Endometrial microvascular endothelial cells (primary cell): Measurements from ENCODE around the gene YY1AP1. TPM values are rescaled to one million over a fixed set of nuclear protein-coding genes. Genes with fewer than 3 reads are reported as not detected.
"Not testable (repeated sequence)": the region's sequence is repeated elsewhere in the genome, so short reads cannot be mapped to it uniquely, and the experiment has no call there.

Experiments used
- in situ Hi-C: cut with HindIII; loops from 2 replicates; pipeline ENCODE4 v1.10.0; 2017; ENCODE audit warnings: low sequenced_read_pairs, low pct_unique_long_range_greater_than_20kb; ENCODE audit errors: inconsistent ontology term
- total RNA-seq: library from RNA; depleted of rRNA; stranded (reverse); fragments of >200 nt; gene quantifications from one replicate; pipeline ENCODE4 v1.2.3, GENCODE V29; 2015; ENCODE audit errors: inconsistent ontology term

The YY1AP1 gene
- total RNA-seq = 28.0 TPM

DNA sequence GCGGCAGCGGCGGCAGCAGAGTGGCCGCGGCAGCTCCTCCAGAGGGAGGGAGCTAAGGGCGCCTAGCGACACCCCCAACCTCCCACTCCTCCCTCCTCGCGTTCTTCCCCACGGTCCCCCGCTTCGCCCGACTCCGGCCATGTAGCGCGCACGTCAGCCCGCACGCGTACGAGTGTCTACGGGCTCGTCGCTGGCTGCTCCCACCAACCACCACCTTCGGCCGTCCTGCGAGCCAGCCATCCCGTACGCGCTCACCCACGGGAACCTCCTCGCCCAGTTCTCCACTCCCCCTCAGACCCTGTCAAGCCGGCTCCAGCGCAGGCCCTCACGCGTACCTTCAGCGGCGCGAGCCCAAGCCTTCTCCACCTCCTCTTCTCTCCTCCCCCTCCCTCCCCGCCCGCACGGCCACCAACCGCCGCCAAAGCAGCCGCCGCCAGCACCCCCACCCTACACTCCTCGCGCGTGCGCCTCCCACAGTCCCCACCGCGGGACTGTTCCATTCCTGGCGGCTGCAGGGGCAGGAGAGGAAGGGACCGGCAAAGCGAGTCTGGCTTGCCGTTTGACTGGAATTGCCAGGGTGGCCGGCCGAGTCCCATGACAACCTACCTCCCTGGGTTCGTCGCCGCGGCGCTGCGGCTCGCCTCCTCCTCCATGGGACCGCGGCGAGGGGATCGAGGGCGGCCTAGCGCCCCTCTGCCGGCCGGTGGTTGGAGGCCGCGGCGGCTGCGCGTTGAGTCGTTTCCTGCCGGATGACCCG lies at the start of gene YY1AP1:
Gene YY1AP1 (minus strand): TSS at position 451 of the 757 bp plus-strand sequence. CDS start 8,338 bp downstream, outside the sequence.
- in situ Hi-C loops = no loop called here

DNA sequence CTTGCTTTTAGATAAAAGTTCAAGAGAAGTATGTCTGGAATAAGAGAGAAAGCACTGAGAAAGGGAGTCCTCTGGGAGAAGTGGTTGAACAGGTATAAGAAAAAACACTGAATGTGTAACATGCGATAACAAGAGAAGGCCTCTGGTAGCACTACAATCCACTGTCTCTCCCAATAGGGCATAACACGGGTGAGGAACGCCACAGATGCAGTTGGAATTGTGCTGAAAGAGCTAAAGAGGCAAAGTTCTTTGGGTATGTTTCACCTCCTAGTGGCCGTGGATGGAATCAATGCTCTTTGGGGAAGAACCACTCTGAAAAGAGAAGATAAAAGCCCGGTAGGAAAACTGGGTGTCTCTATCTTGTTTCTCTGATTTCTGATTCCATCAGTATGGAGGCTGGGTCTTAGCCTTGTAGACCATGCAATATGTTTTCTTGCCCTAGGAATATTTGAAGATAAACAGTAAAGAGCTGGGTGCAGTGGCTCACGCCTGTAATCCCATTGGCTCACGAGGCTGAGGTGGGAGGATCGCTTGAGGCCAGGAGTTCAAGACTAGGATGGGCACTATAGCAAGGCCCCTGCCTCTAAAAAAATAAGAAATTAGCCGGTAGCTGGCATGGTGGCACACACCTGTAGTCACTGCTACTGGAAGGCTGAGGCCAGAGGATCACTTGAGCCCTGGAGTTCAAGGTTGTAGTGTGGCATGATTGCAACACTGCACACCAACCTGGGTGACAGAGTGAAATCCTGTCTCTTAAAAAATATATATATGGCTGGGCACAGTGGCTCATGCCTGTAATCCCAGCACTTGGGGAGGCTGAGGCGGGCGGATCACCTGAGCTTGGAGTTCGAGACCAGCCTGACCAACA lies 40.7 kb upstream of the YY1AP1 start:
- in situ Hi-C loops = no loop called here

DNA sequence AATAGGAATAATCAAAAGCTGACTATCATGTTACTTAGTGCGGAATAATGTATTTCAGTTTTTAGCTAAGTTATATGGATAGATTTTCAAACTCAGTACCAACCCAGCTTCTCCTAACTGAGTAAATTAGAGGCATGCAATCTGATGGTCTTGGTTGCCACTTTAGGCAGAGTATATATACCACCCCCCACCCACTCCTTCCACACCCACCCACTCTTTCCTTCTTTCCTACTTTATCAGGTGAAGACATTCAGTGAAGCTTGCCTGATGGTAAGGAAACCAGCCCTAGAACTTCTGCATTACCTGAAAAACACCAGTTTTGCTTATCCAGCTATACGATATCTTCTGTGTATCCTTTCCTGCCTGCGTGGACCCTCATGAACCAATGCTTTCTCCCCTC lies 36.6 kb upstream of the YY1AP1 start:
- in situ Hi-C loops = no loop called here

DNA sequence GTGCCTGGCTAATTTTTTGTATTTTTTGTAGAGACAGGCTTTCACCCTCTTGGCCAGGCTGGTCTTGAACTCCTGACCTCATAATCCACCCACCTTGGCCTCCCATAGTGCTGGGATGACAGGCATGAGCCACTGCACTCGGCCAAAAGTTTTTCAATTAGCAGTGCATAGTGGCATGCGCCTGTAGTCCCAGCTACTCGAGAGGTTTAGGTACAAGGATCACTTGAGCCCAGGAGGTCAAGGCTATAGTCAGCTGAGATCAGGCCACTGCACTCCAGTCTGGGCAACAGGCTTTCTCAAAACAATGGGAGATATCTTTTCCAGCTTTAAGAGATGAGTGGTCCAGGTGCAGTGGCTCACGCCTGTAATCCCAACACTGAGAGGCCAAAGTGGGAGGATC lies 31.1 kb upstream of the YY1AP1 start:
- in situ Hi-C loops = no loop called here

DNA sequence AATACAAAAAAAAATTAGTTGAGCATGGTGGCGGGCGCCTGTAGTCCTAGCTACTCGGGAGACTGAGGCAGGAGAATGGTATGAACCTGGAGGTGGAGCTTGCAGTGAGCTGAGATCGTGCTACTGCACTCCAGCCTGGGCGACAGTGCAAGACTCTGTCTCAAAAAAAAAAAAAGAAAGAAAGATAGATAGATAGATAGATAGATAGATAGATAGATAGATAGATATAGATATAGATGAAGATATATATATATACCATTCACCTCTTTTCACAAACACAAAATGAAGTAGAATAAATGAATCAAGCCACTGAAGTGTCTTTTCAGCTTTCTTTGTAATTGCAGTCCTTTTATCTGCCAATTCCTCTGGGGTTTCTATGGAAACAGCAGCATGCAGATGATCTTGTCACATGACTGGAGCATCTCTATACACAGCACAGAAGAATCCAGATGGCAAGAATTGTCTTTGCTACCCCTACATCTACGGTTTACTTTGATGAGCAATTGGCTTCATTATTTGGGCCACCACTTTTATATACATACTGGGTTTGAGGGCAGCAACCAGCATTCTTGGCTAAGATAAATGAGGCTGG lies 30.0 kb upstream of the YY1AP1 start:
- in situ Hi-C loops = not testable (repeated sequence)

- in situ Hi-C loops = no loop called here
These were observed 28.5 kb upstream of the YY1AP1 start for GRCh38 chr1:155717041-155717440.

DNA sequence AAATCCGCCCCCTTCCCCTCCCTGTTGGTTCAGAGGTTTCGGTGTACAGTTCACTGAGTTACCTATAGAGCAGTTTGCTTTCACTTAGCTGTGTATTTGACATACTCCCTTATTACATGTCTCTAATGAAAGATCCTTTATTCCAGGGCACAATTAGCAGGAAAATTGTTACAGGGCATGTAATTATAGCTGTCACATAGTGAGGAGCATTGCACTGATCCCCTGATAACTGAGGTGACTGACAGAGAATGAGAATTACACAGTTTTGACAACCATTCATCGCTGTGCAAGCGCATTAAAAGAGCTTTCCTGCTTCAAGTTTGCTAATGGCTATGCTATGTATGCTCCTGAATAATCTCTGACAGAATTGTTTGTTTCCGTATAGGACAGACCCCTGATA lies 27.2 kb upstream of the YY1AP1 start:
- in situ Hi-C loops = no loop called here

DNA sequence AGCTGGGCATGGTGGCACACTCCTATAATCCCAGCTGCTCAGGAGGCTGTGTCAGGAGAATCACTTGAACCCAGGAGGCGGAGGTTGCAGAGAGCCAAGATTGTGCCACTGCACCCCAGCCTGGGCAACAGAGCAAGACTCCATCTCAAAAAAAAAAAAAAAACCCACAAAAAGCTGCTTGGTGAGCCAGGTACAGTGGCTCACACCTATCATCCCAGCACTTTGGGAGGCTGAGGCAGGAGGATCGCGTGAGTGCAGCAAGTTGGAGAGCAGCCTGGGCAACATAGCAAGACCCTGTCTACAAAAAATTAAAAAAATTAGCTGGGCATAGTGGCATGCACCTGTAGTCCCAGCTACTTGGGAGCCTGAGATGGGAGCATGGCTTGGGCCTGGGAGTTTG lies 26.5 kb upstream of the YY1AP1 start:
- in situ Hi-C loops = not testable (repeated sequence)

DNA sequence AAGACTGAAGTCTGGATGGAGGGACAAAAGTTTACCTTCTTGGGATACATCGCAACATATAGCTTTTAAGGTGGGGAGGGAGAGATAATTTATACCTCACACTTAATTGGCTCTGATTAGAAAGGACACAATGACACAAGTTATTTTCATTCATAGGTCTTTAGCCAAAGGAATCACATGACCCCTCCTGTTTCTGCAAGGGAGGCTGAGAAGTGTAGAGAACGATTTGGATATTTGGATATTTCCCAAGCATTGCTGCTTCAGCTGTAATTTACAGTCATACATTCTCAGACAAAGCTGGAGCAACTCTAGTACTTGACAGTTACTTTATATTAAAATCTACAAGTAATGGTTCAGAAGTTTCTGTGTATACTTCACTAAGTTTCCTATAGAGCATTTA lies 24.5 kb upstream of the YY1AP1 start:
- in situ Hi-C loops = no loop called here

DNA sequence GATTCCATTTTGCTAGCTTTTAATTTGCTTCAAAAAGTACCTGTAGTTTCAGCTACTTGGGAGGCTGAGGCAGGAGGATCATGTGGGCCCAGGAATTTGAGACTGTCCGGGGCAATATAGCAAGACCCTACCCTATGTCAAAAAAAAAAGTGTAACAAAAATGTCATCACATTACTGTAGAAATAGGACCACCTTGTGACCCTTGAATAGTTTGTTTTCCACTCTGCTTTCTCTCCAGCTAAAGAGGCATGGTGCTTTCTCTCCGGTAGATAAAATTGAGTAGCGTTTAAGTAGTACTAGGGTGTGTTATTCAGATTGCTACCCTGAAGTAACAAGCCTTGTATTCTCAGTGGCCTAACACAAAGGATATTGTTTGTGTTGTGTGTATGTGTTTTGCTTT lies 24.1 kb upstream of the YY1AP1 start:
- in situ Hi-C loops = not testable (repeated sequence)

DNA sequence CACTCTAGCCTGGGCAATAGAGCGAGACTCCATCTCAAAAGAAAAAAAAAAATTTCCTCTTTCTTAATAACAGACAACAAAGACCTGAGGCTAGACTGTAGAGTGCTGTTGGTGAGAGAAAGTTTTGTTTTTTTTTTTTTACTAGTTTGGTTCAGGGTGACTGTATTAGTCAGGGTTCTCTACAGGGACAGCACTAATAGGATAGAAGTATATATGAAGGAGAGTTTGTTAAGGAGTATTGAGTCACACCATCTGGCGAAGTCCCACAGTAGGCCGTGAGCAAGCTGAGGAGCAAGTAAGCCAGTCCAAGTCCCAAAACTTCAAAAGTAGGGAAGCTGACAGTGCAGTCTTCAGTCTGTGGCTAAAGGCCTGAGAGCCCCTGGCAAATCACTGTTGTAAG lies 22.9 kb upstream of the YY1AP1 start:
- in situ Hi-C loops = not testable (repeated sequence)

GRCh38 chr1:155709391-155709790 lies 20.8 kb upstream of the YY1AP1 start:
- in situ Hi-C loops = no loop called here

GRCh38 chr1:155706139-155706538 lies 17.6 kb upstream of the YY1AP1 start:
- in situ Hi-C loops = no loop called here

DNA sequence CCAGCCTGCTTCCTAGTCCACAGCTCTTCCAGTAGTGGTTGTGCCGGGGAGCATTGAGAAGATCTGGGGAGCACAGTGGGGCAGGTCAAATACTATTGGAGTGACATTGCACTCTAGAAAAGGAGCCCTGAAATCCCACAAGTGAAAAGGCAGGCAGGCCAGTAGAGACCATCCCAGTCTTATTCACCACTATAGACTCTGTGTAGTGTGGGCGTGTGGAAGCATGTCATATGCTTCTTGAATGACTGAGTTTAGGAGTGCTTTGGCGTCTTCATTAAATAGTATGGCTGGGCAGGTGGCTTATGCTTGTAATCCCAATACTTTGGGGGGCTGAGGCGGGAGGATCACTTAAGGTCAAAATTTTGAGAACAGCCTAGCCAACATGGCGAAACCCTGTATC lies 15.8 kb upstream of the YY1AP1 start:
- in situ Hi-C loops = not testable (repeated sequence)

- in situ Hi-C loops = no loop called here
These were observed 14.6 kb upstream of the YY1AP1 start for GRCh38 chr1:155703216-155703615.

GRCh38 chr1:155701675-155702074 lies 13.1 kb upstream of the YY1AP1 start:
- in situ Hi-C loops = not testable (repeated sequence)

DNA sequence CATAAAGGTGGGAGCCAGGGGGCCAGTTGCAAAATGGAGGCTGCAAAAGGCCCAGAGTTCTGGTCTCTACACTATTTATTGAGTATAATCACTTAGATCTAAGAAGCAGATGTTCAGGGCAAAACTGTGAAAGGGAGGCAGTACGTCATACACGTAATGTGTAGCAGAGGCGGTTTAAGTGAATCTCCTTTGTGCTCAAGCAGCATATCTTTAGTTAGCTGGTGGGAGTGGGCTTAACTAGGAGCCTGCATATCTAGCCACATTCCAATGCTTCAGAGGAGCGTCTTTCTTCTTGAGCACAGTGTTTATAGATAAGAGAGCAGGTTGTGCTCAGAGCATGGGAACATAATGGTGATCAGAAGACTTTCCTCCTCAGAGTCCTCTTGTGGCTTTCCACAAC lies 10.5 kb upstream of the YY1AP1 start:
- in situ Hi-C loops = not testable (repeated sequence)

DNA sequence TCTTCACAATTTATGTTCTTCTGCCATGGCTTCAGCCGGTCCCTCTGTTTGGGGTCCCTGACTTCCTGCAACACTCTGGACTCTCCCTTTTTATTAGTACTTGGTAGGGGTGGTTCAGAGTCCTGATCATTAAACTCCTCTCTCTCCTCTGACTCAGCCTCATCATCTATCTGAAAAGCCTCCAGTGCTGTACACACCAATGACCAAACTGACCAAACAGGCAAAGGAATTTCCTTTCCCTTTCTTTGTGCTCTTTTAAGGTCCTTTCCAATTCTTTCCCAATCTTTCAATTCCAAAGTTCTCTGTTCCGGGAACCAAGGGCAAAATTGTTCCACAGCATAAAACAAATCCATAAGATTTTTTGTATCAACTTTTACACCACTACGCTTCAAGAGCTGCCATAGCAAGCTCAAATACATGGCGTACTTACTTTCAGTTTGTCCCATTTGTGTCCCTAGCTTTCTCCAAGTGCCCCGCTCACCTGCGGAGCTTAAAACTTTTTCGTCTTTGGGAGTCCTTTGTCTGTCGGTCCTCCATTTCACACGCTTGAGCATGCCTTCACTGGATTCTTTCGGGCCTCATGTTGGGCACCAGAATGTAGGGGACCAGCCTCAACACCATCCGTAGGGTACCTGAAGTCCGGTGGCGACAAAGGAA lies 9.9 kb upstream of the YY1AP1 start:
- in situ Hi-C loops = no loop called here

DNA sequence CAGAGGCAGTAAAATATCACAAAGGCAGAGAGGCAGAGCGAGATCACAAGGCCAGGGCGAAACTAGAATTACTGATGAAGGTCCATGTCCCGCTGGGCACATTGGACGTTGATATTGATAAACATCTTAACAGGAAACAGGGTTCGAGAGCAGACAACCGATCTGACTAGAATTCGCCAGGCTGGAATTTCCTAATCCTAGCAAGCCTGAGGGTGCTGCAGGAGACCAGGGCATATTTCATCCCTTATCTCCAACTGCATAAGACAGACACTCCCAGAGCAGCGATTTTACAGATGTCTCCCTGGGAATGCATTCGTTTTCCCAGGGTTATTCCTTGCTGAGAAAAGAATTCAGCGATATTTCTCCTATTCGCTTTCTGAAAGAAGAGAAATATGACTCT lies 9.0 kb upstream of the YY1AP1 start:
- in situ Hi-C loops = not testable (repeated sequence)
